ENCODE data around the gene PPP1R15A. TPM values are rescaled to one million over a fixed set of nuclear protein-coding genes. Genes with fewer than 3 reads are reported as not detected.

Gene PPP1R15A
- total RNA-seq: 31.6 TPM

GRCh38 chr19:48872182-48872883 lies at the start of gene PPP1R15A:
TSS of gene PPP1R15A (plus strand) at chr19:48872421. CDS start at chr19:48873234, 813 bp downstream.

GRCh38 chr19:48836089-48837017 lies 35.9 kb upstream of the PPP1R15A start, which contains the start of gene HSD17B14:
TSS of gene HSD17B14 (minus strand) at chr19:48836491. CDS start at chr19:48836411, 80 bp downstream.

GRCh38 chr19:48868114-48868886 lies 3.9 kb upstream of the PPP1R15A start, which contains the start of gene PLEKHA4:
TSS of gene PLEKHA4 (minus strand) at chr19:48868617. CDS start at chr19:48867620, 997 bp downstream.

GRCh38 chr19:48899781-48900476 lies 27.7 kb downstream of the PPP1R15A start, which contains the start of gene NUCB1:
TSS of gene NUCB1 (plus strand) at chr19:48900312. CDS start at chr19:48900797, 485 bp downstream.

Other genes with a start within 250 kb of the PPP1R15A start
- gene DBP, start 235.0 kb upstream of the PPP1R15A start, total RNA-seq: 4.1 TPM
- 7.8 TPM for gene CA11, start 226.2 kb upstream of the PPP1R15A start, total RNA-seq
- not detected for gene NTN5, start 199.4 kb upstream of the PPP1R15A start, total RNA-seq
- not detected for gene FUT2, start 176.4 kb upstream of the PPP1R15A start, total RNA-seq
- gene MAMSTR, start 152.7 kb upstream of the PPP1R15A start, total RNA-seq: 1.3 TPM
- gene RASIP1, start 131.8 kb upstream of the PPP1R15A start, total RNA-seq: 7.5 TPM
- not detected for gene IZUMO1, start 125.5 kb upstream of the PPP1R15A start, total RNA-seq
- gene FUT1, start 119.8 kb upstream of the PPP1R15A start, total RNA-seq: 0.31 TPM
- not detected for gene FGF21, start 116.9 kb upstream of the PPP1R15A start, total RNA-seq
- gene BCAT2, start 61.4 kb upstream of the PPP1R15A start, total RNA-seq: 14.4 TPM
- 1.3 TPM for gene HSD17B14, start 35.9 kb upstream of the PPP1R15A start, total RNA-seq
- not detected for gene PLEKHA4, start 3.8 kb upstream of the PPP1R15A start, total RNA-seq
- gene TULP2, start 26.3 kb downstream of the PPP1R15A start, total RNA-seq: not detected
- 46.6 TPM for gene NUCB1, start 27.9 kb downstream of the PPP1R15A start, total RNA-seq
- not detected for gene DHDH, start 61.3 kb downstream of the PPP1R15A start, total RNA-seq
- 7.8 TPM for gene BAX, start 82.5 kb downstream of the PPP1R15A start, total RNA-seq
- gene FTL, start 92.9 kb downstream of the PPP1R15A start, total RNA-seq: 551 TPM
- 27.5 TPM for gene GYS1, start 120.9 kb downstream of the PPP1R15A start, total RNA-seq
- gene RUVBL2, start 121.5 kb downstream of the PPP1R15A start, total RNA-seq: 92.6 TPM
- gene LHB, start 144.7 kb downstream of the PPP1R15A start, total RNA-seq: not detected
- gene CGB3, start 151.9 kb downstream of the PPP1R15A start, total RNA-seq: not detected
- not detected for gene CGB2, start 159.5 kb downstream of the PPP1R15A start, total RNA-seq
- not detected for gene CGB1, start 164.5 kb downstream of the PPP1R15A start, total RNA-seq
- gene CGB5, start 171.4 kb downstream of the PPP1R15A start, total RNA-seq: not detected
- gene CGB8, start 176.7 kb downstream of the PPP1R15A start, total RNA-seq: not detected
- not detected for gene CGB7, start 185.3 kb downstream of the PPP1R15A start, total RNA-seq
- not detected for gene NTF4, start 192.4 kb downstream of the PPP1R15A start, total RNA-seq
- gene KCNA7, start 200.3 kb downstream of the PPP1R15A start, total RNA-seq: not detected
- gene SNRNP70, start 213.0 kb downstream of the PPP1R15A start, total RNA-seq: 278 TPM
- 21.6 TPM for gene LIN7B, start 241.9 kb downstream of the PPP1R15A start, total RNA-seq
- gene C19orf73, start 246.7 kb downstream of the PPP1R15A start, total RNA-seq: not detected
- 37.6 TPM for gene PPFIA3, start 247.1 kb downstream of the PPP1R15A start, total RNA-seq

Measured in parietal lobe (tissue), 1 donor.